K562 (cell line): ENCODE results near the gene TSSK2. TPM values are rescaled to one million over a fixed set of nuclear protein-coding genes. Genes with fewer than 3 reads are reported as not detected.

Experiments
- ATAC-seq: fragments of 200-7000 bp; cut with Tn5 transposase; 3 replicates; pipeline ENCODE4 v1.9.1; 2020; ENCODE audit warnings: moderate library complexity
- BruUV-seq: library from RNA; stranded (reverse); fragments of 400-500 nt; replicated peaks from 2 replicates; lab custom pipeline; 2021; lab: Mats Ljungman, UMichigan
- CTCF ChIA-PET: fragments of 300-600 bp; formaldehyde crosslinking; extraction: SDS; loops from one replicate; lab custom pipeline; 2021; ENCODE audit warnings: low intra/inter-chr PET ratio; lab: Yijun Ruan, JAX
- POLR2A ChIA-PET: fragments of 300-600, 350-650 bp; sonication (Branson Sonifier 250); formaldehyde crosslinking; extraction: SDS; loops from one replicate; lab custom pipeline; 2021; ENCODE audit warnings: antibody characterized with exemption, inconsistent platforms; lab: Yijun Ruan, JAX
- DNase-seq, 4 experiments: peaks; one replicate each; pipeline versions ENCODE4 v3.0.0 to v3.0.0-alpha.2; 2011 to 2018; ENCODE audit warnings: low spot score in 3 of 4, mixed read lengths in 3 of 4; ENCODE audit errors: extremely low read depth in 1 of 4
- FAIRE-seq: peaks from 2 replicates; lab custom pipeline; 2011; peaks lifted over from hg19 to GRCh38; lab: Jason Lieb, UNC
- H2AFZ ChIP-seq: 2 replicates; pipeline ENCODE4 v1.6.0; 2011; ENCODE audit warnings: low read depth, low read length, control low read depth, inconsistent platforms
- H3K27ac ChIP-seq: fragments of 200-600 bp; 3 replicates; pipeline ENCODE4 v1.8.0; 2011; ENCODE audit warnings: low read depth, mild to moderate bottlenecking, control low read depth, inconsistent platforms, low read length, moderate library complexity, mixed read lengths; ENCODE audit errors: extremely low read depth
- H3K27me3 ChIP-seq, 2 experiments: fragments of 300-600 bp in 1 of 2; 2 replicates in 1 of 2; 3 replicates in 1 of 2; pipeline versions ENCODE4 v1.6.0 to v1.8.0; 2011; ENCODE audit warnings: inconsistent platforms in 2 of 2, low read length in 2 of 2, mild to moderate bottlenecking in 1 of 2, mixed read lengths in 1 of 2, moderate library complexity in 1 of 2; ENCODE audit not compliant: control insufficient read depth in 2 of 2, insufficient read depth in 2 of 2
- H3K36me3 ChIP-seq: fragments of 300-600 bp; 3 replicates; pipeline ENCODE4 v1.8.0; 2011; ENCODE audit warnings: mild to moderate bottlenecking, low read length, inconsistent platforms; ENCODE audit not compliant: control insufficient read depth, insufficient read depth
- H3K4me1 ChIP-seq, 2 experiments: fragments of 200-600 bp in 1 of 2; replicated peaks in 1 of 2; 2 replicates in 1 of 2; 3 replicates in 1 of 2; pipeline versions ENCODE4 v1.5.1 to v1.8.0; 2011; ENCODE audit warnings: inconsistent platforms in 2 of 2, low read length in 2 of 2, mild to moderate bottlenecking in 1 of 2, mixed read lengths in 1 of 2, moderate library complexity in 1 of 2; ENCODE audit not compliant: control insufficient read depth in 2 of 2, insufficient read depth in 2 of 2
- H3K4me2 ChIP-seq: 2 replicates; pipeline ENCODE4 v1.6.1; 2011; ENCODE audit warnings: low read length, control low read depth, inconsistent platforms, mixed read lengths; ENCODE audit not compliant: insufficient read depth
- H3K4me3 ChIP-seq: fragments of 200-600 bp; sonication (generic), shearing (Covaris generic); 2 replicates; pipeline ENCODE4 v1.5.1; 2016; ENCODE audit warnings: control low read depth, inconsistent platforms
- H3K79me2 ChIP-seq: fragments of 200-600 bp; 3 replicates; pipeline ENCODE4 v1.8.0; 2011; ENCODE audit warnings: low read length, inconsistent platforms; ENCODE audit not compliant: control insufficient read depth, insufficient read depth
- H3K9ac ChIP-seq, 2 experiments: 2 replicates each; pipeline versions ENCODE4 v1.6.0 to v1.6.1; 2011; ENCODE audit warnings: low read depth in 2 of 2, low read length in 2 of 2, control low read depth in 1 of 2, inconsistent platforms in 1 of 2, mild to moderate bottlenecking in 1 of 2, mixed read lengths in 1 of 2; ENCODE audit not compliant: insufficient read depth in 1 of 2
- H3K9me1 ChIP-seq: one replicate; pipeline ENCODE4 v1.6.0; 2011; ENCODE audit warnings: inconsistent platforms, mild to moderate bottlenecking, low read length, moderate library complexity; ENCODE audit not compliant: control insufficient read depth, insufficient read depth
- H3K9me3 ChIP-seq: replicated peaks from 2 replicates; pipeline ENCODE4 v1.5.1; 2011; ENCODE audit warnings: low read depth, low read length, inconsistent platforms; ENCODE audit not compliant: control insufficient read depth, insufficient read depth
- H4K20me1 ChIP-seq: replicated peaks from 2 replicates; pipeline ENCODE4 v1.6.1; 2011; ENCODE audit warnings: low read length, inconsistent platforms, mixed read lengths; ENCODE audit not compliant: control insufficient read depth, insufficient read depth
- BCL6 ChIP-seq: fragments of 250-450 bp; sonication (Bioruptor Pico); IDR thresholded peaks from 2 replicates; pipeline ENCODE4 v1.4.0; 2020
- CBFB ChIP-seq: sonication (generic); formaldehyde crosslinking; IDR thresholded peaks from 2 replicates; pipeline ENCODE4 v1.4.0; 2020; ENCODE audit warnings: mild to moderate bottlenecking, missing genetic modification reagents
- CREB5 ChIP-seq: fragments of 250-450 bp; sonication (Bioruptor Pico); IDR thresholded peaks from 2 replicates; pipeline ENCODE4 v1.5.0; 2020; ENCODE audit warnings: mild to moderate bottlenecking
- GTF3C2 ChIP-seq: IDR thresholded peaks from 3 replicates; pipeline ENCODE4 v1.6.1; 2011; ENCODE audit warnings: borderline replicate concordance, mild to moderate bottlenecking, moderate library complexity; ENCODE audit not compliant: insufficient read length; ENCODE audit errors: extremely low read depth
- ID3 ChIP-seq, 2 experiments: fragments of 250-450 bp in 1 of 2; fragments of 450-650 bp in 1 of 2; sonication (Bioruptor Pico) in 1 of 2; IDR thresholded peaks; 2 replicates each; pipeline versions ENCODE4 v1.6.1 to v1.8.0; 2016 to 2021; ENCODE audit warnings: mild to moderate bottlenecking in 2 of 2, moderate library complexity in 2 of 2, missing compliant biosample characterization in 1 of 2, missing genetic modification characterization in 1 of 2
- MEF2D ChIP-seq: conservative IDR thresholded peaks from 2 replicates; pipeline ENCODE4 v1.6.1; 2016; ENCODE audit warnings: low read depth, missing genetic modification characterization, missing compliant biosample characterization
- PRMT5 ChIP-seq: sonication (generic); formaldehyde crosslinking; IDR thresholded peaks from 2 replicates; pipeline ENCODE4 v1.5.0; 2020; ENCODE audit warnings: missing genetic modification reagents
- ZNF175 ChIP-seq: fragments of 200-800 bp; sonication (Bioruptor generic); IDR thresholded peaks from 2 replicates; pipeline ENCODE4 v1.6.1; 2016; ENCODE audit warnings: low read depth, mild to moderate bottlenecking, missing genetic modification characterization, missing compliant biosample characterization
- ZNF780A ChIP-seq: fragments of 250-450 bp; sonication (Bioruptor Pico); IDR thresholded peaks from 2 replicates; pipeline ENCODE4 v1.5.0; 2021; ENCODE audit warnings: mild to moderate bottlenecking
- ZNF79 ChIP-seq: fragments of 250-450 bp; sonication (Bioruptor Pico); IDR thresholded peaks from 2 replicates; pipeline ENCODE4 v1.4.0; 2020; ENCODE audit warnings: low read depth, mild to moderate bottlenecking, moderate library complexity
- WGBS: fragments of 100-300 bp; shearing (Covaris generic); methylation state at CpG from one replicate; pipeline ENCODE4 v1.1.6; 2016; ENCODE audit warnings: low coverage, mixed read lengths; ENCODE audit not compliant: insufficient coverage; ENCODE audit errors: missing lambda C conversion rate; 5-methylcytosine and 5-hydroxymethylcytosine counted together
- in situ Hi-C: fragments of 300-500 bp; cut with MboI; formaldehyde crosslinking; loops from 4 replicates; pipeline ENCODE4 v1.15.0; 2018; ENCODE audit warnings: inconsistent platforms, mixed read lengths
- intact Hi-C: fragments of 100-400 bp; cut with micrococcal nuclease; formaldehyde crosslinking; loops from 2 replicates; pipeline ENCODE4 v1.14.2; 2022
- polyA plus RNA-seq, 8 experiments: library from polyadenylated mRNA; depleted of rRNA in 4 of 8; stranded (reverse) in 5 of 8; unstranded in 3 of 8; fragments of >200 nt; fragmentation: Nextera tagmentation in 2 of 8; fragmentation: Illumina TruSeq in 1 of 8; extraction: Ambion mirVana in 2 of 8; extraction: Trizol in 1 of 8; gene quantifications; 2 replicates each; pipeline versions ENCODE4 v1.2.1 to v1.2.3, GENCODE V29; 2011 to 2014; ENCODE audit warnings: inconsistent platforms in 1 of 8, missing spikeins in 1 of 8
- total RNA-seq, 7 experiments: library from RNA; depleted of rRNA in 6 of 7; stranded (reverse); fragments of >200 nt in 6 of 7; fragmentation: Illumina TruSeq in 2 of 7; extraction: Trizol in 2 of 7; gene quantifications; 2 replicates each; pipeline versions ENCODE4 v1.2.1 to v1.2.3, GENCODE V29; 2011 to 2021; ENCODE audit warnings: low replicate concordance in 1 of 7

The TSSK2 gene
- total and polyA plus RNA-seq, 9 of the 15 experiments (the other 6 are each of a cell fraction or from before 2014, with no cell fraction given), result 0.04 TPM; not detected in 8

- Histone ChIP-seq H3K27ac (no peak overlapping the region), H3K4me2 (no peak overlapping the region), H3K4me3 (no peak overlapping the region), H3K9ac (no peak overlapping the region), H3K9me3 (no peaks in the 10 kb centered on the region), H3K4me1 (peaks cover 0 to 42% of the 10 kb centered on the region in 2 experiments; a peak in 1 of 5 replicates), H3K79me2 (no peaks in the 10 kb centered on the region), H2AFZ (no peak overlapping the region), H3K36me3 (peaks cover 50% of the 10 kb centered on the region), H4K20me1 (peaks cover 17% of the 10 kb centered on the region; the same call in 1 of the 2 replicates), H3K9me1 (peaks cover 11% of the 10 kb centered on the region), H3K27me3 (peaks cover 0 to 6% of the 10 kb centered on the region in 2 experiments; a peak in 3 of 5 replicates)
- intact Hi-C loops (loop anchor here (10.0 kb wide), 1 partner anchor 57 kb away; no protein-coding TSS in a partner anchor), in situ Hi-C loops (no loop called here)
- FAIRE-seq, result no peak
- DNase-seq, result no peak
- TF ChIP-seq MEF2D, result no peak
- TF ChIP-seq PRMT5 (CRISPR knock-in tag), result peak; percentile 49; the same call in 1 of the 2 replicates
- ATAC-seq, result no peak
- ChIA-PET POLR2A (interaction anchor here (1.1 to 4.4 kb wide), 4 partner anchors 9 to 16 kb away, joined by 4 to 38 read pairs (median 14); partner anchors contain the start of genes DGCR2 and ESS2), CTCF (no interaction called here)
- no TSS peak for BruUV-seq
- 92% methylated on average over 19 of the region's 19 CpGs for WGBS
These were observed 542 bp downstream of the TSSK2 start for GRCh38 chr22:19131685-19132015.

GRCh38 chr22:19132153-19132552 is 1.0 kb downstream of the TSSK2 start:
- no peak for ATAC-seq
- TF ChIP-seq ZNF780A (no peak), ZNF79 (CRISPR knock-in tag) (no peak), BCL6 (CRISPR knock-in tag) (no peak), CBFB (no peak), ZNF175 (no peak), CREB5 (CRISPR knock-in tag) (no peak), ID3 (CRISPR knock-in tag; IDR thresholded peaks at IDR 0.05) (no peak), ID3 (tag; IDR thresholded peaks at IDR 0.05) (no peak), GTF3C2 (no peak)

More at GRCh38 chr22:19132153-19132552, 1.0 kb downstream of the TSSK2 start:
- Histone ChIP-seq H3K4me3 (no peak overlapping the region), H3K9me3 (no peaks in the 10 kb centered on the region), H4K20me1 (peaks cover 17% of the 10 kb centered on the region; the same call in 1 of the 2 replicates), H2AFZ (no peak overlapping the region), H3K27ac (no peak overlapping the region), H3K27me3 (peaks cover 0 to 4% of the 10 kb centered on the region in 2 experiments; a peak in 2 of 5 replicates), H3K4me2 (no peak overlapping the region), H3K36me3 (peaks cover 55% of the 10 kb centered on the region), H3K79me2 (no peaks in the 10 kb centered on the region), H3K9ac (no peak overlapping the region), H3K4me1 (peaks cover 0 to 40% of the 10 kb centered on the region in 2 experiments; a peak in 1 of 5 replicates), H3K9me1 (peaks cover 11% of the 10 kb centered on the region)
- FAIRE-seq (no peak), DNase-seq (no peak)
- intact Hi-C loops (loop anchor here (10.0 kb wide), 1 partner anchor 57 kb away; no protein-coding TSS in a partner anchor), in situ Hi-C loops (no loop called here)
- 88% methylated on average over 20 of the region's 20 CpGs for WGBS
- POLR2A ChIA-PET, result interaction anchor here (1.1 to 4.4 kb wide), 5 partner anchors 8 to 41 kb away, joined by 4 to 38 read pairs (median 5); partner anchors contain the start of genes DGCR2 and ESS2
- BruUV-seq, result no TSS peak
- CTCF ChIA-PET, result no interaction called here
